Neural cell (in vitro differentiated cells): Measurements from ENCODE around the gene PXK. TPM values are rescaled to one million over a fixed set of nuclear protein-coding genes. Genes with fewer than 3 reads are reported as not detected.
"Not testable (repeated sequence)": the region's sequence is repeated elsewhere in the genome, so short reads cannot be mapped to it uniquely, and the experiment has no call there.

ENCODE experiments used
- H2AFZ ChIP-seq: fragments of 200-600, 300-800 bp; sonication (generic), shearing (Covaris generic); 2 replicates; pipeline ENCODE4 v1.6.0; 2014; ENCODE audit warnings: low read depth, mild to moderate bottlenecking, antibody characterized with exemption, low read length, moderate library complexity
- H3F3A ChIP-seq: fragments of 200-600 bp; shearing (Covaris generic); 2 replicates; pipeline ENCODE4 v1.6.1; 2016; ENCODE audit warnings: mild to moderate bottlenecking, moderate library complexity, mixed read lengths, antibody characterized with exemption, low read length; ENCODE audit not compliant: insufficient read depth, poor library complexity, severe bottlenecking
- H3K27ac ChIP-seq: fragments of 200-600, 300-800 bp; sonication (generic), shearing (Covaris generic); 2 replicates; pipeline ENCODE4 v1.5.1; 2014; ENCODE audit warnings: mild to moderate bottlenecking, low read length, moderate library complexity
- H3K27me3 ChIP-seq: fragments of 300-800, 200-600 bp; sonication (generic), shearing (Covaris generic); 2 replicates; pipeline ENCODE4 v1.6.0; 2014; ENCODE audit warnings: mild to moderate bottlenecking, low read depth, low read length, moderate library complexity; ENCODE audit not compliant: insufficient read depth
- H3K36me3 ChIP-seq: fragments of 300-800, 200-600 bp; sonication (generic), shearing (Covaris generic); 2 replicates; pipeline ENCODE4 v1.5.1; 2014; ENCODE audit warnings: mild to moderate bottlenecking, antibody characterized with exemption, low read length, moderate library complexity; ENCODE audit not compliant: insufficient read depth
- H3K4me2 ChIP-seq: fragments of 300-800, 200-600 bp; sonication (generic), shearing (Covaris generic); 2 replicates; pipeline ENCODE4 v1.6.0; 2014; ENCODE audit warnings: mild to moderate bottlenecking, low read length
- H3K4me3 ChIP-seq: fragments of 300-800, 200-600 bp; sonication (generic), shearing (Covaris generic); 2 replicates; pipeline ENCODE4 v1.5.1; 2014; ENCODE audit warnings: mild to moderate bottlenecking, low read length, moderate library complexity
- H3K79me2 ChIP-seq: fragments of 200-600 bp; shearing (Covaris generic); replicated peaks from 2 replicates; pipeline ENCODE4 v1.6.0; 2014; ENCODE audit warnings: mild to moderate bottlenecking, low read length, moderate library complexity; ENCODE audit not compliant: insufficient read depth
- H3K9ac ChIP-seq: fragments of 300-800, 200-600 bp; sonication (generic), shearing (Covaris generic); 2 replicates; pipeline ENCODE4 v1.6.1; 2016; ENCODE audit warnings: mild to moderate bottlenecking, low read length, mixed read lengths
- H3K9me2 ChIP-seq: fragments of 200-600 bp; shearing (Covaris generic); 2 replicates; pipeline ENCODE4 v1.6.1; 2016; ENCODE audit warnings: mild to moderate bottlenecking, low read length, mixed read lengths; ENCODE audit not compliant: insufficient read depth
- H3K9me3 ChIP-seq: fragments of 200-600, 300-800 bp; sonication (generic), shearing (Covaris generic); 2 replicates; pipeline ENCODE4 v1.6.1; 2016; ENCODE audit warnings: mild to moderate bottlenecking, mixed run types, low read length, moderate library complexity, mixed read lengths
- H4K20me1 ChIP-seq: fragments of 200-600 bp; shearing (Covaris generic); 2 replicates; pipeline ENCODE4 v1.6.1; 2016; ENCODE audit warnings: mild to moderate bottlenecking, mixed run types; ENCODE audit not compliant: insufficient read depth
- EP300 ChIP-seq: fragments of 450-650 bp; conservative IDR thresholded peaks from 2 replicates; pipeline ENCODE4 v1.6.1; 2014; ENCODE audit warnings: antibody characterized with exemption, mild to moderate bottlenecking, moderate library complexity; ENCODE audit not compliant: poor library complexity, severe bottlenecking
- EZH2 ChIP-seq: fragments of 200-600, 300-800 bp; shearing (Covaris generic), sonication (generic); IDR thresholded peaks from 2 replicates; pipeline ENCODE4 v1.6.1; 2014; ENCODE audit warnings: antibody characterized with exemption, low read length, borderline replicate concordance, mild to moderate bottlenecking; ENCODE audit not compliant: insufficient read depth, poor library complexity, severe bottlenecking
- MXI1 ChIP-seq: fragments of 450-650 bp; conservative IDR thresholded peaks from 2 replicates; pipeline ENCODE4 v1.6.1; 2014; ENCODE audit warnings: antibody characterized with exemption, mild to moderate bottlenecking; ENCODE audit not compliant: poor library complexity, severe bottlenecking
- POLR2AphosphoS5 ChIP-seq: IDR thresholded peaks from 2 replicates; pipeline ENCODE4 v1.6.1; 2012
- RAD21 ChIP-seq: fragments of 450-650 bp; conservative IDR thresholded peaks from 2 replicates; pipeline ENCODE4 v1.6.1; 2014; ENCODE audit warnings: antibody characterized with exemption, mild to moderate bottlenecking, moderate library complexity
- SMC3 ChIP-seq: fragments of 450-650 bp; conservative IDR thresholded peaks from 2 replicates; pipeline ENCODE4 v1.6.1; 2014; ENCODE audit warnings: antibody characterized with exemption, mild to moderate bottlenecking, moderate library complexity; ENCODE audit not compliant: poor library complexity
- TAF1 ChIP-seq: IDR thresholded peaks from 2 replicates; pipeline ENCODE4 v1.6.1; 2012; ENCODE audit warnings: low read depth
- polyA plus RNA-seq: library from polyadenylated mRNA; depleted of rRNA; stranded (reverse); fragments of >200 nt; gene quantifications from 2 replicates; pipeline ENCODE4 v1.2.3, GENCODE V29; 2014
- TF ChIP-seq, protein P1 (sequence below): fragments of 450-650 bp; IDR thresholded peaks from 2 replicates; pipeline ENCODE4 v1.5.1; 2014; ENCODE audit warnings: antibody characterized with exemption, mild to moderate bottlenecking, moderate library complexity; ENCODE audit not compliant: poor library complexity, severe bottlenecking
- TF ChIP-seq, protein P2 (sequence below): IDR thresholded peaks from 2 replicates; pipeline ENCODE4 v1.6.1; 2012; ENCODE audit warnings: borderline replicate concordance

The PXK gene
- polyA plus RNA-seq, 1 donor from 2014 or later, result 37.7 TPM

DNA sequence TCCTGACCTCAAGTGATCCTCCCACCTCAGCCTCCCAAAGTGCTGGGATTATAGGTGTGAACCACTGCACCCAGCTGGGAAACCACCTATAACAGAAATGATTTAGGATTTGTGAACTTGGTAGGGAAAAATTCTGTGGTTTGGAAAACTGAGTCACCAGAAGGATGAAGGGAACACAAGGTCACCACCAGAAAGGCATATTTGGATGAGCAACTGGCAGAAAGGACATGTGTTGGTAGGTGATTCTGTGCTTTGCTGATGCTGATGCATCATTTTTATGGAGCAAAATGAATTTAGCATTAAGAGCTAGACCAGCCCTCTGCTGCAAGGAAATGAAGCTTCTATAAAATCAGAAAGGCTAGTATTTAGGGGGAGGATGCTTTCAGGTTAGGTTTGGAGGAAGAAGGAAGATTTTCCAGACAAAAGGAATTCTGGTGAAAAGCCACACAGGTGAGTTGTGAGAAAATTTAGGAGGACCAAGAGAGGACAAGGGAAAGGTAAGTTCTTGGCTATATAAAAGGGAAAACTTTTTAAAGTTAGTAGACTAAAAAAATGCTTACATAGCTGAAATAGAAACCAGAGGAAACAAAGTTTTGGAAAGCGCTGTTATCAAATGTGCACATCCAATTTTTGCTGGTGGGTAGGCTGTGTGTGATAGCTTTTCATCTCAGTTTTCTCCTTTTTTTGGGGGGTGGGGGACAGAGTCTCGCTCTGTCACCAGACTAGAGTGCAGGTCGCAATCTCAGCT lies 3.6 kb downstream of the PXK start:
- no peaks in the 10 kb centered on the region for H3F3A ChIP-seq
- H3K4me2 ChIP-seq, result no peak overlapping the region
- H3K36me3 ChIP-seq, result no peaks in the 10 kb centered on the region
- no peak overlapping the region for H3K4me3 ChIP-seq
- no peak overlapping the region for H3K9ac ChIP-seq
- no peaks in the 10 kb centered on the region for H3K9me2 ChIP-seq
- H3K9me3 ChIP-seq, result no peaks in the 10 kb centered on the region
- no peaks in the 10 kb centered on the region for H4K20me1 ChIP-seq
- H3K27me3 ChIP-seq, result no peaks in the 10 kb centered on the region
- H2AFZ ChIP-seq, result no peak overlapping the region
- peaks cover 5% of the 10 kb centered on the region for H3K79me2 ChIP-seq
- no peak for TF ChIP-seq EP300
- no peak for TF ChIP-seq SMC3
- no peak for TF ChIP-seq EZH2
- TF ChIP-seq, protein P1, sequence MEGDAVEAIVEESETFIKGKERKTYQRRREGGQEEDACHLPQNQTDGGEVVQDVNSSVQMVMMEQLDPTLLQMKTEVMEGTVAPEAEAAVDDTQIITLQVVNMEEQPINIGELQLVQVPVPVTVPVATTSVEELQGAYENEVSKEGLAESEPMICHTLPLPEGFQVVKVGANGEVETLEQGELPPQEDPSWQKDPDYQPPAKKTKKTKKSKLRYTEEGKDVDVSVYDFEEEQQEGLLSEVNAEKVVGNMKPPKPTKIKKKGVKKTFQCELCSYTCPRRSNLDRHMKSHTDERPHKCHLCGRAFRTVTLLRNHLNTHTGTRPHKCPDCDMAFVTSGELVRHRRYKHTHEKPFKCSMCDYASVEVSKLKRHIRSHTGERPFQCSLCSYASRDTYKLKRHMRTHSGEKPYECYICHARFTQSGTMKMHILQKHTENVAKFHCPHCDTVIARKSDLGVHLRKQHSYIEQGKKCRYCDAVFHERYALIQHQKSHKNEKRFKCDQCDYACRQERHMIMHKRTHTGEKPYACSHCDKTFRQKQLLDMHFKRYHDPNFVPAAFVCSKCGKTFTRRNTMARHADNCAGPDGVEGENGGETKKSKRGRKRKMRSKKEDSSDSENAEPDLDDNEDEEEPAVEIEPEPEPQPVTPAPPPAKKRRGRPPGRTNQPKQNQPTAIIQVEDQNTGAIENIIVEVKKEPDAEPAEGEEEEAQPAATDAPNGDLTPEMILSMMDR, result no peak
- TF ChIP-seq, protein P2, sequence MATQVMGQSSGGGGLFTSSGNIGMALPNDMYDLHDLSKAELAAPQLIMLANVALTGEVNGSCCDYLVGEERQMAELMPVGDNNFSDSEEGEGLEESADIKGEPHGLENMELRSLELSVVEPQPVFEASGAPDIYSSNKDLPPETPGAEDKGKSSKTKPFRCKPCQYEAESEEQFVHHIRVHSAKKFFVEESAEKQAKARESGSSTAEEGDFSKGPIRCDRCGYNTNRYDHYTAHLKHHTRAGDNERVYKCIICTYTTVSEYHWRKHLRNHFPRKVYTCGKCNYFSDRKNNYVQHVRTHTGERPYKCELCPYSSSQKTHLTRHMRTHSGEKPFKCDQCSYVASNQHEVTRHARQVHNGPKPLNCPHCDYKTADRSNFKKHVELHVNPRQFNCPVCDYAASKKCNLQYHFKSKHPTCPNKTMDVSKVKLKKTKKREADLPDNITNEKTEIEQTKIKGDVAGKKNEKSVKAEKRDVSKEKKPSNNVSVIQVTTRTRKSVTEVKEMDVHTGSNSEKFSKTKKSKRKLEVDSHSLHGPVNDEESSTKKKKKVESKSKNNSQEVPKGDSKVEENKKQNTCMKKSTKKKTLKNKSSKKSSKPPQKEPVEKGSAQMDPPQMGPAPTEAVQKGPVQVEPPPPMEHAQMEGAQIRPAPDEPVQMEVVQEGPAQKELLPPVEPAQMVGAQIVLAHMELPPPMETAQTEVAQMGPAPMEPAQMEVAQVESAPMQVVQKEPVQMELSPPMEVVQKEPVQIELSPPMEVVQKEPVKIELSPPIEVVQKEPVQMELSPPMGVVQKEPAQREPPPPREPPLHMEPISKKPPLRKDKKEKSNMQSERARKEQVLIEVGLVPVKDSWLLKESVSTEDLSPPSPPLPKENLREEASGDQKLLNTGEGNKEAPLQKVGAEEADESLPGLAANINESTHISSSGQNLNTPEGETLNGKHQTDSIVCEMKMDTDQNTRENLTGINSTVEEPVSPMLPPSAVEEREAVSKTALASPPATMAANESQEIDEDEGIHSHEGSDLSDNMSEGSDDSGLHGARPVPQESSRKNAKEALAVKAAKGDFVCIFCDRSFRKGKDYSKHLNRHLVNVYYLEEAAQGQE, result no peak
- TF ChIP-seq POLR2AphosphoS5, result no peak
- TF ChIP-seq TAF1, result no peak
- no peak for TF ChIP-seq MXI1
- TF ChIP-seq RAD21, result no peak
- H3K27ac ChIP-seq, result no peak overlapping the region

DNA sequence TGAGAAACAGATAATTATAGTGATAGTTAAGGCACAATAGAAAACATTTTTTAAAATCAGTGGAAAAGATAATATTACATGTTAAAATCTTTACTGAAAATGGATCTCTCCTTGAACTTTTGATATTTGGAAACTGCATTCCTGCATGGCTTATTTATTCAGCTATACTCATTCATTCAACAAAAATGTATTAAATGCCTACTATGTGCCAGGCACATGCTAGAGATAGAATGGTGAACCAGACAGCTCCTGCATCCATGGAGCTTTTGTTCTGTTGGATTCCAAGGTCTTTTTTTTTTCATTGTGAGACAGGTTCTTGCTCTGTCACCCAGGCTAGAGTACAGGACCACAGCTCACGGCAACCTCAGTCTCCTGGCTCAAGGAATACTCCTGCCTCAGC lies 4.5 kb downstream of the PXK start:
- TF ChIP-seq EP300, result no peak
- TF ChIP-seq RAD21, result no peak
- no peak for TF ChIP-seq EZH2
- no peak for TF ChIP-seq POLR2AphosphoS5
- TF ChIP-seq SMC3, result no peak
- no peak for TF ChIP-seq TAF1
- TF ChIP-seq, protein P1, result no peak
- TF ChIP-seq, protein P2, result no peak
- no peak for TF ChIP-seq MXI1
- H3K9me3 ChIP-seq, result no peaks in the 10 kb centered on the region
- H4K20me1 ChIP-seq, result no peaks in the 10 kb centered on the region
- H2AFZ ChIP-seq, result no peak overlapping the region
- no peaks in the 10 kb centered on the region for H3K27me3 ChIP-seq
- no peak overlapping the region for H3K4me2 ChIP-seq
- no peaks in the 10 kb centered on the region for H3K9me2 ChIP-seq
- H3K36me3 ChIP-seq, result no peaks in the 10 kb centered on the region
- peaks cover 5% of the 10 kb centered on the region for H3K79me2 ChIP-seq
- H3K4me3 ChIP-seq, result no peak overlapping the region
- no peaks in the 10 kb centered on the region for H3F3A ChIP-seq
- no peak overlapping the region for H3K9ac ChIP-seq
- H3K27ac ChIP-seq, result no peak overlapping the region

DNA sequence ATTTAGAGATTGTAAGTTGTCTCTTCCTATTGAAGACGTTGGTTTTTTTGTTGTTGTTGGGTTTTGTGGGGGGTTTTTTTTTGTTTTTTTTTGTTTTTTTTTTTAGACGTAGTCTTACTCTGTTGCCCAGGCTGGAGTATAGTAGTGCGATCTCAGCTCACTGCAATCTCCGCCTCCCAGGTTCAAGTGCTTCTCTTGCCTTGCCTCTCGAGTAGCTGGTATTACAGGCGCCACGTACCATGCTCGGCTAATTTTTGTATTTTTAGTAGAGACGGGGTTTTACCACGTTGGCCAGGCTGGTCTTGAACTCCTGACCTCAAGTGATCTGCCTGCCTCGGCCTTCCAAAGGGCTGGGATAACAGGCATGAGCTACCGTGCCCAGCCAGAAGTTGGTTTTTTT lies 6.5 kb downstream of the PXK start:
- not testable (repeated sequence) for H2AFZ ChIP-seq, H3K9me2 ChIP-seq, H3K4me3 ChIP-seq, H4K20me1 ChIP-seq, H3K27me3 ChIP-seq, H3K27ac ChIP-seq, H3K36me3 ChIP-seq, H3F3A ChIP-seq, H3K9me3 ChIP-seq, H3K4me2 ChIP-seq, H3K9ac ChIP-seq, H3K79me2 ChIP-seq
